ENCODE measurements around the gene PIK3C2A.

GRCh38 chr11:17161515-17161914 is 46.3 kb downstream of the PIK3C2A start:
- TF ChIP-seq ARID3A (IDR thresholded peaks at IDR 0.05; ENCODE audit: low read depth, low read length), result no peak
- no peak for TF ChIP-seq MAFG (CRISPR knock-in tag; IDR thresholded peaks at IDR 0.05)
- TF ChIP-seq ZNF382 (CRISPR knock-in tag; IDR thresholded peaks at IDR 0.05; ENCODE audit: borderline replicate concordance), result no peak
- no peak for TF ChIP-seq CTCF (CRISPR knock-in tag; IDR thresholded peaks at IDR 0.05)
- TF ChIP-seq TBL1XR1 (IDR thresholded peaks at IDR 0.05; ENCODE audit: borderline replicate concordance, low read length, partially characterized antibody), result no peak
- no peak for TF ChIP-seq RFX3 (CRISPR knock-in tag; IDR thresholded peaks at IDR 0.05)
- TF ChIP-seq ZNF232 (CRISPR knock-in tag; IDR thresholded peaks at IDR 0.05; ENCODE audit: borderline replicate concordance), result no peak
- TF ChIP-seq BHLHE40 (IDR thresholded peaks at IDR 0.05; ENCODE audit: low read length), result no peak
- no peak for TF ChIP-seq MYNN (CRISPR knock-in tag; IDR thresholded peaks at IDR 0.05; ENCODE audit: low read depth)
- TF ChIP-seq SIN3A (IDR thresholded peaks at IDR 0.05; ENCODE audit: borderline replicate concordance, low read depth, low read length), result no peak
- TF ChIP-seq CAMTA2 (CRISPR knock-in tag; IDR thresholded peaks at IDR 0.05; ENCODE audit: borderline replicate concordance), result no peak

Measured in HepG2 (cell line).